HCT116 (cell line): ENCODE measurements around the gene BSPH1. TPM values are rescaled to one million over a fixed set of nuclear protein-coding genes. Genes with fewer than 3 reads are reported as not detected.

Source experiments
- ATAC-seq: fragments of 200-7000 bp; cut with Tn5 transposase; 2 replicates; pipeline ENCODE4 v1.9.1; 2020; ENCODE audit warnings: mild to moderate bottlenecking, moderate library complexity
- BruUV-seq: library from RNA; stranded (reverse); fragments of 400-500 nt; replicated peaks from 2 replicates; lab custom pipeline; 2021; lab: Mats Ljungman, UMichigan
- CTCF ChIA-PET: fragments of 300-600 bp; sonication (Branson Sonifier 250); formaldehyde crosslinking; loops from one replicate; lab custom pipeline; 2021; ENCODE audit warnings: antibody characterized with exemption; lab: Charles Lee
- POLR2A ChIA-PET: fragments of 300-600, 350-600 bp; sonication (Branson Sonifier 250); formaldehyde crosslinking; loops from one replicate; lab custom pipeline; 2021; ENCODE audit warnings: antibody characterized with exemption; lab: Charles Lee
- RAD21 ChIA-PET, 2 experiments: fragments of 300-600 bp; sonication (Branson Sonifier 250); formaldehyde crosslinking; loops; one replicate each; lab custom pipeline; 2023; ENCODE audit warnings: low total read pairs in 2 of 2; ENCODE audit not compliant: uncharacterized antibody in 2 of 2, unreplicated experiment in 2 of 2, low non-redundant PET in 1 of 2; lab: Charles Lee
- DNase-seq: peaks from one replicate; pipeline ENCODE4 v3.0.0-alpha.2; 2010; ENCODE audit warnings: low read depth, low spot score
- H2AFZ ChIP-seq: fragments of 200-600 bp; shearing (Covaris generic), sonication (generic); 2 replicates; pipeline ENCODE4 v1.6.1; 2017; ENCODE audit warnings: low read depth, mixed run types, mixed read lengths, antibody characterized with exemption, low read length; ENCODE audit not compliant: poor library complexity, severe bottlenecking
- H3K27ac ChIP-seq: 2 replicates; pipeline ENCODE4 v1.5.1; 2012; ENCODE audit warnings: low read depth, low read length
- H3K27me3 ChIP-seq: fragments of 200-600 bp; sonication (generic); 2 replicates; pipeline ENCODE4 v1.6.1; 2016; ENCODE audit warnings: mixed run types, low read length, mixed read lengths; ENCODE audit not compliant: insufficient read depth
- H3K36me3 ChIP-seq, 2 experiments: fragments of 200-500 bp in 1 of 2; fragments of 200-600 bp in 1 of 2; sonication (Bioruptor generic) in 1 of 2; sonication (generic) in 1 of 2; 2 replicates each; pipeline versions ENCODE4 v1.5.1 to v1.6.1; 2014 to 2016; ENCODE audit warnings: low read length in 2 of 2, inconsistent platforms in 1 of 2, mixed read lengths in 1 of 2, mixed run types in 1 of 2; ENCODE audit not compliant: insufficient read depth in 2 of 2, control insufficient read depth in 1 of 2
- H3K4me1 ChIP-seq, 2 experiments: fragments of 200-600 bp in 1 of 2; sonication (generic) in 1 of 2; 2 replicates each; pipeline versions ENCODE4 v1.5.1 to v1.6.1; 2012 to 2017; ENCODE audit warnings: low read length in 2 of 2, inconsistent platforms in 1 of 2, mild to moderate bottlenecking in 1 of 2, mixed read lengths in 1 of 2, mixed run types in 1 of 2, moderate library complexity in 1 of 2; ENCODE audit not compliant: insufficient read depth in 2 of 2, control insufficient read depth in 1 of 2
- H3K4me2 ChIP-seq: fragments of 200-600 bp; sonication (generic); 2 replicates; pipeline ENCODE4 v1.6.1; 2017; ENCODE audit warnings: mixed run types, low read length, mixed read lengths
- H3K4me3 ChIP-seq, 2 experiments: fragments of 200-600 bp in 1 of 2; sonication (generic) in 1 of 2; replicated peaks in 1 of 2; 2 replicates each; pipeline ENCODE4 v1.5.1; 2011 to 2016; ENCODE audit warnings: low read length in 2 of 2, control low read depth in 1 of 2, low read depth in 1 of 2, mild to moderate bottlenecking in 1 of 2, mixed read lengths in 1 of 2, mixed run types in 1 of 2
- H3K79me2 ChIP-seq: fragments of 200-600 bp; sonication (generic); 2 replicates; pipeline ENCODE4 v1.6.1; 2017; ENCODE audit warnings: mild to moderate bottlenecking, mixed run types, low read length, moderate library complexity, mixed read lengths; ENCODE audit not compliant: insufficient read depth
- H3K9ac ChIP-seq: fragments of 200-600 bp; sonication (generic); 2 replicates; pipeline ENCODE4 v1.6.1; 2016; ENCODE audit warnings: low read length, mixed read lengths
- H3K9me2 ChIP-seq: fragments of 200-600 bp; sonication (generic), shearing (Covaris generic); 2 replicates; pipeline ENCODE4 v1.6.1; 2017; ENCODE audit warnings: mixed run types, mild to moderate bottlenecking, moderate library complexity; ENCODE audit not compliant: insufficient read depth
- H3K9me3 ChIP-seq, 2 experiments: fragments of 200-500 bp in 1 of 2; fragments of 200-600 bp in 1 of 2; sonication (Bioruptor generic) in 1 of 2; sonication (generic) in 1 of 2; 2 replicates each; pipeline ENCODE4 v1.6.1; 2014 to 2017; ENCODE audit warnings: low read length in 2 of 2, mixed read lengths in 2 of 2, inconsistent platforms in 1 of 2, low read depth in 1 of 2, mild to moderate bottlenecking in 1 of 2, mixed run types in 1 of 2, moderate library complexity in 1 of 2; ENCODE audit not compliant: control insufficient read depth in 1 of 2, insufficient read depth in 1 of 2
- H4K20me1 ChIP-seq: fragments of 200-600 bp; sonication (generic), shearing (Covaris generic); 2 replicates; pipeline ENCODE4 v1.6.1; 2017; ENCODE audit warnings: mixed run types, mild to moderate bottlenecking, moderate library complexity; ENCODE audit not compliant: insufficient read depth
- CBX3 ChIP-seq: IDR thresholded peaks from 2 replicates; pipeline ENCODE4 v1.6.1; 2012; ENCODE audit warnings: low read depth
- CEBPB ChIP-seq: IDR thresholded peaks from 2 replicates; pipeline ENCODE4 v1.6.1; 2012; ENCODE audit warnings: low read depth
- ELF1 ChIP-seq: IDR thresholded peaks from 2 replicates; pipeline ENCODE4 v1.6.1; 2012; ENCODE audit warnings: low read depth, borderline replicate concordance
- EZH2phosphoT487 ChIP-seq: fragments of 200-600 bp; IDR thresholded peaks from 2 replicates; pipeline ENCODE4 v1.6.1; 2018; ENCODE audit warnings: antibody characterized with exemption, borderline replicate concordance
- JUND ChIP-seq: IDR thresholded peaks from 2 replicates; pipeline ENCODE4 v1.6.1; 2012
- POLR2AphosphoS5 ChIP-seq: IDR thresholded peaks from 2 replicates; pipeline ENCODE4 v1.6.1; 2011; ENCODE audit warnings: mild to moderate bottlenecking, low read depth, low read length, moderate library complexity
- RAD21 ChIP-seq: IDR thresholded peaks from 2 replicates; pipeline ENCODE4 v1.6.1; 2012; ENCODE audit warnings: low read depth, mild to moderate bottlenecking
- TCF7L2 ChIP-seq: IDR thresholded peaks from 2 replicates; pipeline ENCODE4 v1.7.0; 2011; ENCODE audit warnings: borderline replicate concordance, inconsistent platforms; ENCODE audit not compliant: insufficient read depth, insufficient read length; ENCODE audit errors: extremely low read depth
- YY1 ChIP-seq: IDR thresholded peaks from 2 replicates; pipeline ENCODE4 v1.6.1; 2011; ENCODE audit warnings: low read length, low read depth, moderate library complexity, mild to moderate bottlenecking; ENCODE audit not compliant: insufficient replicate concordance; ENCODE audit errors: extremely low read depth
- ZNF274 ChIP-seq: fragments of 200-500 bp; sonication (Bioruptor generic); IDR thresholded peaks from 2 replicates; pipeline ENCODE4 v1.6.1; 2014; ENCODE audit warnings: mild to moderate bottlenecking, low read depth, low read length, inconsistent platforms
- intact Hi-C: fragments of 100-400 bp; cut with micrococcal nuclease; formaldehyde crosslinking; loops from 2 replicates; pipeline ENCODE4 v1.10.0; 2022
- total RNA-seq: library from RNA; stranded (reverse); gene quantifications from one replicate; pipeline ENCODE4 v1.2.1, GENCODE V29; 2021; ENCODE audit not compliant: unreplicated experiment
- TF ChIP-seq, protein P1 (sequence below): IDR thresholded peaks from 2 replicates; pipeline ENCODE4 v1.6.1; 2012
- TF ChIP-seq, protein P2 (sequence below), 3 experiments: fragments of 200-600 bp in 1 of 3; sonication (generic) in 1 of 3; IDR thresholded peaks in 2 of 3; conservative IDR thresholded peaks in 1 of 3; 2 replicates each; pipeline ENCODE4 v1.5.1; 2012 to 2017; ENCODE audit warnings: low read depth in 2 of 3, low read length in 2 of 3, antibody characterized with exemption in 1 of 3, borderline replicate concordance in 1 of 3, control low read depth in 1 of 3, mild to moderate bottlenecking in 1 of 3, mixed read lengths in 1 of 3, mixed run types in 1 of 3, moderate library complexity in 1 of 3; ENCODE audit not compliant: insufficient read depth in 1 of 3

BSPH1 gene
- total RNA-seq, 1 experiment from 2014 or later = not detected

DNA sequence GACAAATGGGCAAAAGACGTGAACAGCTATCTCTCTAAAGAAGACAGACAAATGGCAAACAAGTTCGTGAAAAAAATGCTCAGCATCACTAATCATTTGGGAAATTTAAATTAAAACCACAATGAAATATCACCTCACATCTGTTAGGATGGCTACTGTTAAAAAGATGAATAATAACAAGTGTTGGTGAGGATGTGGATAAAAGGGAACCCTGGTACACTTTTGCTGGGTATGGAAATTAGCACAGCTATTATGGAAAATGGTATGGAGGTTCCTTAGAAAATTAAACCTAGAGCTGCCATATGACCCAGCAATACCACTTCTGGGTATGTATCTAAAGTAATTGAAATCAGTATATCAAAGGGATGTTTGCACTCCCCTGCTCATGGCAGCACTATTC lies 44.8 kb upstream of the BSPH1 start:
- no peak overlapping the region for H3K27ac ChIP-seq
- ATAC-seq (no peak), DNase-seq (no peak)
- H3K4me1 ChIP-seq = no peaks in the 10 kb centered on the region
- no peaks in the 10 kb centered on the region for H3K36me3 ChIP-seq
- no peaks in the 10 kb centered on the region for H3K79me2 ChIP-seq
- RAD21 ChIA-PET = no interaction called here
- H3K4me2 ChIP-seq = no peak overlapping the region
- no peaks in the 10 kb centered on the region for H4K20me1 ChIP-seq
- no peak overlapping the region for H3K4me3 ChIP-seq
- CTCF ChIA-PET = no interaction called here
- H2AFZ ChIP-seq = no peak overlapping the region
- H3K9me3 ChIP-seq = peaks cover 0 to 9% of the 10 kb centered on the region in 2 experiments; a peak in 1 of 4 replicates
- H3K27me3 ChIP-seq = peaks cover 5% of the 10 kb centered on the region; the same call in 1 of the 2 replicates
- peak; percentile 58; the same call in 1 of the 2 replicates for TF ChIP-seq CBX3
- TF ChIP-seq, protein P1, sequence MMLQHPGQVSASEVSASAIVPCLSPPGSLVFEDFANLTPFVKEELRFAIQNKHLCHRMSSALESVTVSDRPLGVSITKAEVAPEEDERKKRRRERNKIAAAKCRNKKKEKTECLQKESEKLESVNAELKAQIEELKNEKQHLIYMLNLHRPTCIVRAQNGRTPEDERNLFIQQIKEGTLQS = no peak
- no peak for TF ChIP-seq CEBPB
- no peak overlapping the region for H3K9ac ChIP-seq
- intact Hi-C loops = no loop called here
- POLR2A ChIA-PET = no interaction called here
- no TSS peak for BruUV-seq
- no peaks in the 10 kb centered on the region for H3K9me2 ChIP-seq

DNA sequence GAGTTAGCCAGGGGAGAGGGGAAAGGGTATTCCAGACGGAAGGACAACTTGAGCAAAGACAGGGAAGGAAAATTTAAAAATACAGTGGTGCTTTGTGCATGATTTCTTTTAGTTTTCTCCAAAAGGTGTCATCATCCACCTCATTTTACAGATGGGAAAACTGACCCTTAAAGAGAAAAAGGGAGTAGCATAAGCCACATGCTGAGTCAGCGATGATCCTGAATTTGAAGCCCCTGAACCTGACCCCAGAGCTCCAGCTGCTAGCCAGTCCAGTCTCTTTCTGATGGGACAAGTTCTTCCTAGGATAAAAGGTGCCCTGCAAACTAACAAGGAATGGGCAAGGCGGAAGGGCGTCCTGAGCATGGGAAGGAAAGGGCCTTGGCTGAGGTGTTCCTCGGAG lies 41.6 kb upstream of the BSPH1 start:
- Histone ChIP-seq H3K4me3 (no peak overlapping the region), H3K27me3 (peaks cover 3% of the 10 kb centered on the region; the same call in 1 of the 2 replicates), H2AFZ (no peak overlapping the region), H3K9me2 (no peaks in the 10 kb centered on the region), H3K9me3 (peaks cover 0 to 9% of the 10 kb centered on the region in 2 experiments; a peak in 1 of 4 replicates), H3K4me2 (no peak overlapping the region), H3K27ac (no peak overlapping the region), H4K20me1 (no peaks in the 10 kb centered on the region), H3K9ac (no peak overlapping the region), H3K36me3 (no peaks in the 10 kb centered on the region), H3K4me1 (no peaks in the 10 kb centered on the region), H3K79me2 (no peaks in the 10 kb centered on the region)
- RAD21 ChIA-PET = no interaction called here
- TF ChIP-seq ZNF274 (no peak), RAD21 (no peak), EZH2phosphoT487 (no peak), JUND (no peak), TCF7L2 (no peak), CBX3 (no peak), YY1 (no peak), ELF1 (no peak), POLR2AphosphoS5 (no peak)
- TF ChIP-seq, protein P1 = no peak
- TF ChIP-seq, protein P2, sequence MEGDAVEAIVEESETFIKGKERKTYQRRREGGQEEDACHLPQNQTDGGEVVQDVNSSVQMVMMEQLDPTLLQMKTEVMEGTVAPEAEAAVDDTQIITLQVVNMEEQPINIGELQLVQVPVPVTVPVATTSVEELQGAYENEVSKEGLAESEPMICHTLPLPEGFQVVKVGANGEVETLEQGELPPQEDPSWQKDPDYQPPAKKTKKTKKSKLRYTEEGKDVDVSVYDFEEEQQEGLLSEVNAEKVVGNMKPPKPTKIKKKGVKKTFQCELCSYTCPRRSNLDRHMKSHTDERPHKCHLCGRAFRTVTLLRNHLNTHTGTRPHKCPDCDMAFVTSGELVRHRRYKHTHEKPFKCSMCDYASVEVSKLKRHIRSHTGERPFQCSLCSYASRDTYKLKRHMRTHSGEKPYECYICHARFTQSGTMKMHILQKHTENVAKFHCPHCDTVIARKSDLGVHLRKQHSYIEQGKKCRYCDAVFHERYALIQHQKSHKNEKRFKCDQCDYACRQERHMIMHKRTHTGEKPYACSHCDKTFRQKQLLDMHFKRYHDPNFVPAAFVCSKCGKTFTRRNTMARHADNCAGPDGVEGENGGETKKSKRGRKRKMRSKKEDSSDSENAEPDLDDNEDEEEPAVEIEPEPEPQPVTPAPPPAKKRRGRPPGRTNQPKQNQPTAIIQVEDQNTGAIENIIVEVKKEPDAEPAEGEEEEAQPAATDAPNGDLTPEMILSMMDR (IDR thresholded peaks at IDR 0.05 in 2 of 3, conservative IDR thresholded peaks at IDR 0.05 in 1 of 3; ENCODE audit: borderline replicate concordance in 1 of 3, insufficient read depth in 1 of 3, low read depth in 2 of 3, low read length in 2 of 3) = no peak
- POLR2A ChIA-PET = no interaction called here
- ATAC-seq (no peak), DNase-seq (no peak)
- BruUV-seq = no TSS peak
- CTCF ChIA-PET = no interaction called here
- intact Hi-C loops = no loop called here
